Stimulated activated CD8-positive, alpha-beta memory T cell treated with anti-CD3 and anti-CD28 coated beads, Interleukin-4, amount 100 ng/mL, for 1 hour (primary cell): Measurements from ENCODE around the gene SPACA7.
"Not testable (repeated sequence)": the region's sequence is repeated elsewhere in the genome, so short reads cannot be mapped to it uniquely, and the experiment has no call there.

Experiments
- DNase-seq, 2 donors: peaks; one replicate each; pipeline ENCODE4 v3.0.0-alpha.2; 2020; ENCODE audit warnings: low read depth in 2 of 2, low spot score in 1 of 2

SPACA7 gene

DNA sequence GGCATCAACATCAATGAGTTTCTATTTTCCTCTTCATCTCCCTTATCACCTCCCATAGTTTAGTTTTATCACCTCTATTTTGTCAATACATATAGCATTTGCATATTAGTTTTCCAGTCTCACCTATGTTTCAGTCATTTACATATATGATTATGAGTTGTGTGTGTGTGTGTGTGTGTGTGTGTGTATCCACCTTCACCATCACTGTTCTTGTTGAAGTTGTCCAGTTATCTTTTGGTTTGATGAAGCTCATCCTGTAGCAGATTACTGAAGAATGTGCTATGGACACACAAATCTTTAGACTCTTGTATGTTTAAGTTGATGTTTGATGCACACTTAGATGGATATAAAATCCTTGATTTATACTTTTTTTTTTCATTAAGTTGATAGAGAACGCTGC lies 40.5 kb downstream of the SPACA7 start:
- no peak for DNase-seq

DNA sequence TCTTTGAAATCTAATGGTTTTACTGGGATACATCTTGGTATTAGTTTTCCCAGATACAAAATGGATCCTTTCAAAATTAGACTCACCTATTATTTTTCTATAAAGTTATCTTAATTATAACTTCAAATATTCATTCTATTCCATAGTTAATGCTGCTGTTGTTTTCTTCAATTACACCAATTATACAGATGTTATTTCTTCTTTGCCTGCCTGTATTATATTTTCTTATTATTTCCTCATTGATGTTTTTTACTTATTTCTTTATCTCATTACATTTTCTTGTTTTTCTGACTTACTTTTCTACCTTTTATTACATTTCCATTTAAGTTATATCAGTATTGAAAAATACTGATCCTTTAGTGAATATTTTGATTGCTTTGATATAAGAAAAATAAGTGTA lies 40.9 kb downstream of the SPACA7 start:
- no peak for DNase-seq

DNA sequence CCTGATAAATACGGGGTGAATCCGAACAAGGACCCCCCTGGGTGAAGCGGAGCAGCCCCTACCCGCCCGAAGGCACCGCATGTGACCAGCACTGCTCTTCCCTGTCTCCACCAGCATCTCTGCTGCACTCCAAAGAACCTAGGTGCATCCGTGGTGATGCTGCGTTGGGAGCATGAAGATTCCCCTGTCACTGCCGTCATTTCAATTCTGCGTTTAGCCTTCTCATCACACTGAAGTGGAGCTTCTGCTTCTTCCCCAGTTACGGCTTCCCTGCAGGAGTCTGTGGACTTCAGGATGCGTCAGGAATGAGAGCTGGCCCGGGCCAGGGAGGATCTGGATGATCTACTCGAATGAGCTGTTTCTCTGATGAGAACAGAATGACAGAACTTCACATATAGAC lies 47.9 kb downstream of the SPACA7 start:
- DNase-seq = no peak

DNA sequence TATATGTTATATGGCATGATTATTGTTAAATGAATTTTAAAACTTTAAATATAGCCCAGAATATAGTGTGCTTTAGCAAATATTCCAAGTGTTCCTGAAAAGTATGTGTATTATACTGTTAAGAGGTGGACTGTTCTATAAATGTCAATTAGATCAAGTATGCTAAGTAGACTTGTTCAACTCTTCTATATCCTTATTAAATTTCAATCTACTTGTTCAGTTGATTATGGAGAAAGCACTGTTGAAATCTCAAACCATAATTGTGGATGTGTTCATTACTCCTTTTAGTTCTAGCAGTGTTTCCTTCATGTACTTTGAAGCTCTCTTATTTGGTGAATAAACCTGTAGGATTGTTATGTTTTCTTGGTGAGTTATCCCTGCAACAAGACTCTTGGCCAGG lies 52.5 kb downstream of the SPACA7 start:
- DNase-seq = no peak

DNA sequence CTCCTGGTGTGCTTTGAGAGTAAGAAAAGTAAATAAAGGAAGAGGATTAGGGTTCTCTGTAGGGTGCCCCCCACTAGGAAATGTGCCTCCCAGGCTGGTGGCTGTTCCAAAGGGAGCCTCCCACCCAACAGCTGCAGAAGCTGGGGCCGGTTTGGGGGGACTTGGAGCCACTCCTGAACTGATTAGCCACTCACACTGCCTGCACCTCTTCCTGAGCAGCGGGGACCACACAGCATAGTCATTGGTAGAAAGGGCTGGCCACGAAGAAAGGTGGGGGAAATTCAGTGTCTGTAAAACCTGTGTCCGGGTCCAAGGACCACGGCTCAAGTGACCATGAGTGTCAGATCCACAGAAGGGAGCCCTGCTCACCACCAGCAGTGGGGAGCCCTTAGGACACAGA lies 55.6 kb downstream of the SPACA7 start:
- no peak for DNase-seq

DNA sequence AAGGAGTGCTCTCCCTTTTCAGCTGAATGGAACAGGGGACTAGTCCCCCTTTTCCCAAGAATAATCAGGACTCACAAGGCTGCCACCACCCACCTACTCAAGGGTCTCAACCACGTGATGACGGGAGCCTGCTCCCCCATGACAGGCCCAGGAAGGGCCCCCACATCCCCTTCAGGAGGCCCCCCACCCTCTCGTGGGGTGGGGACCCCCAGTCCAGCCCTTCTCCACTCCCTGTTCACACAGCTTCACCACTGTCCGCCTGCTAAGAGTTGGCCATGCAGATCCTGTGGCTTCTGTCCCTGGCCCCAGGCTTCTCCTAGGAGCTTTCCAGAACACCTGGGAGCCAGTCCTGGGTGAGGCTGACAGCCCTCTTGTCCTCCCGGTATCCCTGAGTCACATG lies 56.6 kb downstream of the SPACA7 start:
- not testable (repeated sequence) for DNase-seq

DNA sequence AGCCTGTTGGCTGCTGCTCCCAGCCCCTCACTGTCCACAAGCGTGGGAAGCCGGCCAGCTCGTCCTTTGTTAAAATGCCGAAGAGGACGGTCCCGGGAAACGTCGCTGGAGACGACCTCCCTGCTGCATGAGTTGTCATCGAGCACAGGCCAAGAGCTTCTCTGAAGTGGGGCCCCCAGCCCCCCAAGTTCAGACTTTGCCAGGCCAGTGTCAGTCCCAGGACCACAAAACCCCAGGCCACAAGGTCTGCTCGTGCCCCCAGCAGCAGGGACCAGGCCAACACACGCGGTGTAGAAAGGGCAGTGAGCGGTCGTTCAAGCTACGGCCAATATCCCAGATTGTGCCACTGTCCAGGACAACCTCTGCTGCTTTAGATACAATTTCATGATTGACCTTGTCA lies 57.4 kb downstream of the SPACA7 start:
- not testable (repeated sequence) for DNase-seq

DNA sequence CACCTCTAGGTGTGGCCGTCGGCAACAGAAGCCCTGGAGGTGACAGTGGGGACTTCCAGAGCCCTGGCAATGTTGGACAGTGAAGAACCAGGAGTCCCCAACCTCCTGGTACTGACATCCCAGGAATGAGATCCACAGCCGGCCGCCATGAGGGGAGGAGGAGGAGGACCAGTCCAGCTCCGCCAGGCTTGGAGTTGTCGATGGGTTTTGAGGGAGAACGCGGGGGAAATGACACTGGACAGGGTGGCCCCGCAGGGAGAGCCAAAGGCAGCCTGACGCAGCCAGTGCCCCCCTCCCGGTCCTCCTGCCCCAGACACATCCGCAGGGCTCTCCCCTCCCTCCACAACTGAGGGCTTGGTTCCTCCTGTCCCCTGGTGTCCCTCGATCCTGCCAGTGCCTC lies 57.9 kb downstream of the SPACA7 start:
- DNase-seq = no peak

DNA sequence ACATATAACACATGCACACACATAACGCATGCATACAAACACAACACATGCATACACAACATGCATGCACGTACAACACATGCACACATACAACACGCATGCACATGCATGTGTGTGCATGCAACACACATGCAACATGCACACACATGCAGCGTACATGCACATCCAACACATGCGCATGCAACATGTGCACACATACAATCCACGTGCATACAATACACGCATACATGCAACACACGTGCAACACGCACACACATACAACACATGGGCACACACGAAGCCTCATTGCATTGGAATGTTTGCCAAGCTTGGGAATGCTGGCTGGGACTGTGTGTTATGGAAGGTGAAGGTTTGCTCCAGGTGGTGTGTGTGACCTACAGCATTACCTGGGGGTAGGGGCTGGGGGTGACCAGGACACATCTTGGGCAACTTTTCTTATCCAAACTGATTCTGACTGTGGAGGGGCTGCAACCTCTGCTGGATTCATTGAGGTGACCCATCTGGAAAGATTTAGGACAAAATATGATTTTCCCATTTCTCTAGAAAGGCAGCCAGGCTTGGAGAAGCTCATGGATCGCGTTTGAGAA lies 58.9 kb downstream of the SPACA7 start:
- no peak for DNase-seq

DNA sequence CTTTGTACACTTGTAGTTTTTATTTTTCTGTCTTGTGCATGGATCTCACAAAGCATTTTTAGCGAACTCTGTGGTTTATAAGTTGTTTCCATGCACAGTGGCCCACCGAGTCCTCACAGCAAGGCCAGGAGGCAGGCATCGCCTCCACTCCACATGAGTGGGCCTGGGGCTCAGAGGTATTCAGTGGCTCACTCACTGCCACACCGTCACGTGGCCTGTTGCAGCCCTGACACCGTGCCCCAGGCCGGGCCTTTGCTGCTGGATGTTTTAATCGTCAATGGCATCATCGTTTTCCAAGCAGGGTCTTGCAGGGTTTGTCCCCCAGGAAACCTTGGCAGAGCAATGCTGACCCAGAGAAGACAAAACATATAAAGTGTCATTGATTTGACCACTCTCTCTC lies 59.8 kb downstream of the SPACA7 start:
- DNase-seq = no peak

DNA sequence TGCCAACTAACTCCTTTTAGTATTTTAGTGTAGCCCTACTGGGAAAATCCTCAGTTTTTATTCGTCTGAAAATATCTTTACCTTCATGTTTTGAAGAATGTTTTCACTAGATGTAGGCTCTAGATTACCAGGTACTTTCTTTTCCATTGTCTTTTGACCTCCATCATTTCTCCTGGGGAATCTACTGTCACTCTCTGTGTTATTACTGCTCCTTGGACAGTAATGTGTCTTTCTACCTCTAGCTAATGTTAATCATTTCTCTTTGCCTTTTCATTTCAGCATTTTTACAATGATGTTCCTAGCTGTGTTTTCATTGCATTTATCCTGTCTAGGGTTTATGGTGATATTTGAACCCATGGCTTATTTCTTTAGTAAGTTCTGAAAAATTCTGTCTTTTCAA lies 61.9 kb downstream of the SPACA7 start:
- no peak for DNase-seq

DNA sequence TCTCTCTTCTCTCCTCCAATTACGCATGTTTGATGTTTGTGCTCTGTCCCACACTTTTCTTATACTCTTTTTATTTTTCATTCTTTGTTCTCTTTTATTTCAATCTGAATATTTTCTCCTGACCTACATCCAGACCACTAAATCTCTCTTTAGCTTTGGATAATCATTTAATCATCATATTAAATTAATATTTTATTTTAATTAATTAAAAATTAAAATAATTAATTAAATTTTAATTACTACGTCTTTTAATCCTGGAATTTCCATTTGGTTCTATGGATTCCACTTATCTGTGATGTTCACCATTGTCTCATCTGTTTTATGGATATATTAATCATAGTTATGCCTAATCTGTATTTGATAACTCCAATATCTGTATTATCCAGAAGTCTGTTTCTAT lies 62.4 kb downstream of the SPACA7 start:
- no peak for DNase-seq

DNA sequence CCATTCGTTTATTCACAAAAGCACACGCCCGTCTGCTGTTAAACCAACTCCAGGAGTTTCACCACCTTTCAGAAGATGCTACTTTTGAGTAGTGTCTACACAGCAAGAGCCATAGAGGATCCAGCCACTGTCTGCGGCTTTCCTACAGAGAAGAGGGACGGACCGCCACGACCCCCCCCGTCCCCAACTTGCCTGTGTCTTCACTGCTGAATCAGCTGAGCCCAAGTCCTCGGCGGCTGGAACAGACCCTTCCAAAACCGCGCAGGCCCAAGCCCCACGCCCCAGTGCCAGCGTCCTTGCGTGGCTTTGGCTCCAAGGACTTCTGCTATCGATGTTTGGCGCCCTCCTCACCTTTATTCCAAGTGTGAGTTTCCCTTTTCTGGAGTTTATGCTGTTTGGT lies 65.1 kb downstream of the SPACA7 start:
- DNase-seq = no peak

DNA sequence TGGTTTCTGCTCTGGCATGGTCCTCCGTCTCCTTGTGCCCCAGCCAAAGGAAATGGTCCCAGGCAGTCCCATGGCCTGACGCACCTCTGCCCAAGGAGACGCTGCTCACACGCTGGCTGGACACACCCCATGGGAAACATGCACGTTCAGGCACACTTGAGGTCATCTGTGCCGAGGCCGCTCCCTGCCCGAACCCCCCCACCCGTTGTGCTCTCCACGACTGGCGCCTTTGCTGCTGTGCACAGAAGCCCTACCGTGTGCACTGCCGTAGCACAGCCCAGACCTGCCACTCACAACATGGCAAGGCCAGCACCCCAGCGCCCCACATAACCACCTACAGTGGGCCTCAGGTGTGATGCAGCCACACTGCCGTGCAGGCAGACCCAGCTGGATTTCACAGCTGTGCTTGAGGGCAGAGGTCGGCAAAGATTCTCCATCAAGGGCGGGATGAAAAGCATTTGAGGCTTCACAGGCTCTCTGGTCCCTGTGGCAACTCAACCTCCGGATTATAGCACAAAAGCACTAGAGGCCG lies 65.7 kb downstream of the SPACA7 start:
- no peak for DNase-seq

DNA sequence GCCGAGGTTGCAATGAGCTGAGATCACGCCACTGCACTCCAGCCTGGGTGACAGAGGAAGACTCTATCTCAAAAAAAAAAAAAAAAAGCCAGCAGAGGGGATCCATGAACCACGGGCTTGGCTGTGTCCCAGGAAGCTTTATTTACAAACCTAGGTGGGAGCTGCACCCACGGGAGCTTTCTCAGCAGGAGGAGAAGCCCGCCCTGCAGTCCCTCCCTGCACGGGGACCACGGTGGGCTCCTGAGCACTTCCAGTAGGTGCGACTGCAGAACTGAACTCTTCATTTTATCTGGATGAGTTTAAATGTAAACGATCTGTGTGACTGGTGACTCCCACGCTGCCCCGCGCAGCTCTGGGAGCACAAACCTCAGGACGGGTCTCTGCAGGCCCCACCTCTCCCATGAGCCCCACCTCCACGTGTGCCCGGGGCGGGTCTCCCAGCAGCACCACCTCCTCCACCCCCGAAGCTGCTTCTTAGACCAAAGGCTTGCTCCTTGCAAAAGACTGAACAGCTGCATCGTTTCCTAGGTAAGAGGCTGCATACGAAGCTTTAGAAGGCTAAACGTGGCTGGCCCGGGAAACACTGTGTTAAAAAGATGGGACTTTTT lies 66.4 kb downstream of the SPACA7 start:
- no peak for DNase-seq

DNA sequence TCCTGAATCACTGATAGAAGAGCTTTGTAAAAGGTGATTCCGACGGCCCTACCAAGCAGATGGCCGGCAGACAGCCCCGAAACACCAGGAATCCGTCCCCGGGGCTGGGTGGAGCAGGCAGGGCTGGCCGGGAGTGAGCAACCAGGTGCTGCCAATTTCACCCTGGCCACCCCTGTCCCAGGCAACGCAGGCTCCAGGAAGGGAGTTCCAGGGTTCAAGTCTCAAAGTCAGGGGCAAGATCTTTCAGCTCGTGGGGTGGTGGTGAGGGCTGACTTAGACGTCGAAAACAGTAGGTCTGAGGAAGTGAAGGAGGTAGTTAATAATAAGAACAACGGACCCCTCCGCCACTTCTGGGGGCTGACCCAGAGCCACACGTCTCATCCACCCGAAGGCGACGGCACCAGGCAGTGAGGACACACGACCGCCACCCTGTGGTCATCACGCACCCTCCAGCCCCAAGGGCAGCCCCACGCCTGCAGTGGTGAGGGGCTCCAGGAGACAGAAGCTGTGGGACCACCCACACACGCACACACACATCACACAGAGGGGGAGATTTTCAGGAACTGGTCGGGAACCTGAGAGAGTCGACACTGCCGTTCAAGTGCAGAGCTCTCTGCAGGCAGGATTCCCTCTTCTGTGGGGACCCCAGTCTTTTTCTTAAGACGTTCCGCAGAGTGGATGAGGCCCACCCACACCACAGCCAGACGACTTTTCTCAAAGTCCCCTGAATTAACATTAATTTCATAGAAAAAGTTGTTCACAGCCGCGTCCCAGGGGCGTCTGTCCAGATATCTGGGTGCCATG lies 67.2 kb downstream of the SPACA7 start:
- DNase-seq = no peak

DNA sequence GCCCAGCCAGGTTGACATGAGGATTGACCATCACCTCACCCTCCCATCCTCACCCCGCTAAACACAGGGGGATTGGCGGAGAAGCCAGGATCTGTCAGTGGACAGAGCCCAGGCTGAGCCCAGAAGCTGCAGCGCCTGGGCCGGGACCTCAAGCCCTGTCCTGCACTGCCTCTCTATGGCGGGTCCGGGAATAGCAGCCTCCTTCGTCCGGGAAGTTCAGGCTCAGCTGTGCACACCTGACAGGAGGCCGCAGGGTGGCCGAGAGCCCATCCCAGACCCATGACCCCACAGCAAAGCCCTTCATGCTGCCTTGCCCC lies 67.8 kb downstream of the SPACA7 start:
- no peak for DNase-seq

DNA sequence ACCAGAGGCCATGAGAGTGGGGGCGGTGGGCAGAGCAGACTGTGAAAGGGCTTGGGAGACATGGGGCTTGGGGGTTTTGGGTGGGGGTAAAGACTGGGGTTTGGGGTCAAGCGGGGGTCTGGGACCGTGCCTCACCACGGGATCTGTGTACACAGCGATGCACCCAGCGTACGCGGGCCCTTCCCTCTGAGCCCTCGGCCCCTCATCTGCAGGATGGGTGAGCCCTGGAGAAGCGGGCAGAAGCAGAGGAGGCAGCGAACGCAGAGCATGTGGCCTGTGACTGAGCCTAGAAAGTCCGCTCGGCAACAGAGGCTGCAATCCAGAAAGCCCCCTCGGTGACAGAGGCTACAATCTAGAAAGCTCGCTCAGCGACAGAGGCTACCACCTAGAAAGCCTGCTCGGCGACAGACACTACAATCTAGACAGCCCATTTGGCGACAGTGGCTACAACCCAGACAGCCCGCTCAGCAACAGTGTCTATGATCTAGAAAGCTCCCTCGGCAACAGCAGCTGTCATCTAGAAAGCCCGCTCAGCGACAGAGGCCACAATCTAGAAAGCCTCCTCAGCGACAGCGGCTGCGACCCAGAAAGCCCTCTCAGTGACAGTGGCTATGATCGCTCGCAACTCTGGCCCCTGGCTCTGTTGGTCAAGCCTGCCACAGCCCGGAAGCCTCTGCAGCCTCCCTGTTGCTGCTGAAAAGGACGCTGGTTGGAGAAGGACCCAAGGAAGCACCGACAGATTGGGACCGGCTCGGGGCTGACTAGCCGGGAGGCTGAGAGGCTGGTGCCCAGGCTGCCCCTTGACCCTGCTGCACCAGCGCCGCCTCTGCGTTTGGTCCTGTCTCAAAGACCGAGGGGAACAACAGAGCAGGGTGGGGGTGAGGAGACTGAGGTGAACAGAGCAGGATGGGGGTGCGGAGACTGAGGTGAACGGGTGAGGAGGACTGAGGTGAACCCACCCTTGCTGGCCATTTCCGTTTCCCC lies 68.6 kb downstream of the SPACA7 start:
- DNase-seq = no peak

DNA sequence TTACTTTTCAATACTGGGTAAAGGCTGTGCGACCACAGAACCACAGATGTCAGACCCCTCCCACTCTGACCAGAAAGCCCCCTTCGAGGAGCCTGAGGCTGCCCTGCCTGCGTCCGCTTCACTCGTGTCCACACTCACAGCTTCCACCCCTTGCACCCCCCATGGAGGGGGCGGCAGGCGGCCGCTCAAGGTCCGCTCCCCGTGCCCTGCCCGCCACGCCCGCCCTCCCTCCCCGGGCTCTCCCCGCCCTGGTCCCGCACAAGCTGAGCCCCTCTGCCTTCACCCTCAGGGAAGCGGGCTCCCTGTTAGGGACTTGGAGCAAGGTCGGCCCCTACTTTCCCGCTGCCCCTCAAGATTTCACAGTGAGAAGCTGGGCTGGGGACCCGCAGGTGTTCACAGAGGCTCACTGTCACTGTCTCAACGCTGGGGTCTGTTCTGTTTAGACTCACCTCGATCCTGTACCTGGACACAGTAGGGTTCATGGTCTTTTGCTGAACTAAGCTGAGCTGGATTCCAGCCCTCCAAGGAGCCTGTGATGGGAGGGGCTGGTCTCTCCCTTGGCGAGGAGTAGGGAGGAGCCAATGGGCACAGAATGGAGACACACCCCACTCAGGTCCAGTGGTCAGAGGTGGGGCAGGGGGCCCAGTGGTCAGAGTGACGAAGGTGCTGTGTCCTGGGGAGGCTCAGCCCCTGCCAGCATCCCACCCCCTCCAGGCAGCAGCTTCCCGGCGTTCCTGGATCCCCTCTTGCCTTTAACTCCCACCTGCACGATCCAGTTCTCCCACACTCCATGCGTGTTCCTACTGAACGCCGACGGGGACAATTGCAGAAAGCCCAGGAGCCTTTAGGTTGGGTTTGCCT lies 69.5 kb downstream of the SPACA7 start:
- DNase-seq = no peak

DNA sequence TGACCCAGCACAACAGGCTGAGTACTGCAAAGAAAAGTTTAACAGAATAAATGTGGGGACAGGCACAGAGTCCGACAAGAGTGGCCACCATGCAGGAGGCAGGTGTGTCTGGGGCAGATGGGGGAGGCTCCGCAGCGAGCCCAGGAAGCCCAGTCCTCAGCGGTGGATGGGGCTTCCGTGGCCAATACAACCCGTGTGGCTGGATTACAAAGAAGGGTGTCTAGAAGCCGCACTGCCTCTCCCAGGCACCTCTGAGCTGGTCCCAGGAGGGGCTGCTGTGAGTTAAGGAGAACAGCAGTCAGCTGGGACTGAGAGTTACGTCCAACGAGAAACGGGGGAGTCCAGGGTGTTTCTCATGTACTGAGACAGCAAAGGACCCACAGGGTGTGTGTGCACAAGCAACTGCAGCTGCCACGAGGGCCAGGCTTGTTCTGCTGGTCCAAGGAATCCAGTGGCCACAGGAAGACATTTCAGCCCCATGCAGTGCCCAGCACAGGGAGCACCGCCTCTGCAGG lies 70.2 kb downstream of the SPACA7 start:
- DNase-seq = no peak
